Stimulated activated naive B cell treated with anti-CD40 and anti-IgM and Interleukin-4, amounts not matched to agents 10 μg/mL and 1 μg/mL and 100 μg/mL, for 72 hours (primary cell): ENCODE results near the gene C16orf46.

Experiments used
- ATAC-seq, 2 donors: fragments of 150-1000 bp; cut with Tn5 transposase; replicated peaks; 2 replicates each; pipeline ENCODE4 v1.10.0; 2021; ENCODE audit warnings: moderate library complexity in 1 of 2
- DNase-seq: peaks from one replicate; pipeline ENCODE4 v3.0.0; 2021
- H3K27ac Mint-ChIP-seq: one replicate; pipeline ENCODE4 v1.8.0; 2022; ENCODE audit warnings: mild to moderate bottlenecking, mixed read lengths
- H3K27me3 Mint-ChIP-seq, 2 donors: one replicate each; pipeline ENCODE4 v1.8.0; 2022; ENCODE audit warnings: mixed read lengths in 2 of 2
- H3K36me3 Mint-ChIP-seq, 2 donors: one replicate each; pipeline ENCODE4 v1.8.0; 2022; ENCODE audit warnings: mixed read lengths in 2 of 2, mild to moderate bottlenecking in 1 of 2
- H3K4me1 Mint-ChIP-seq, 2 donors: one replicate each; pipeline ENCODE4 v1.8.0; 2022; ENCODE audit warnings: mixed read lengths in 2 of 2, mild to moderate bottlenecking in 1 of 2
- H3K4me3 Mint-ChIP-seq, 2 donors: one replicate each; pipeline ENCODE4 v1.8.0; 2022; ENCODE audit warnings: mild to moderate bottlenecking in 2 of 2, mixed read lengths in 2 of 2, moderate library complexity in 1 of 2
- H3K9me3 Mint-ChIP-seq, 2 donors: one replicate each; pipeline ENCODE4 v1.8.0; 2022; ENCODE audit warnings: mixed read lengths in 2 of 2, mild to moderate bottlenecking in 1 of 2

C16orf46 gene

DNA sequence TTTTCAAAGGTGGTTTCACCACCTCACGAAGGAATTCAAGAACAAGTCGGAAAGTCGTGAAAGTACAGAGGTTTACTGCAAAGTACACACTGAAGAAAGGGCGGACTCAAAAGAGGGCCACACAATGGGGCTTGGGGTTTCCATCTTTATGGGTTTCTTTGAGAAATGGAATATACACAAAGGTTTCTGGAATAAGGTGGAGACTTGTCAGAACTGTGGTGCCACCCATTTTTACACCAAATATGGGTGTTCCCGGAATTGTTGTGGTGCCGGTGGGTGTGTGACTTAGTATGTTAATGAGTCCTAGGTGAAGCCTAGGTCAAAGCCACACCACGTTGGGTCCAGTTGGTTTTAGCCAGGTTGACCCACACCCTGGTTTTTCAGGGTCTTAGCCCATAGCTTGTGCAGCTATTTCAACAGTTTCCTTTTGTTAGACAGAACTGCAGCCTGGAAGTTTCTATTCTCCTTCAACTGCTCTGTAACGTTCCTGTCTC, 19.7 kb upstream of the C16orf46 start:
- H3K36me3 Mint-ChIP-seq: peaks cover 0 to 5% of the 10 kb centered on the region in 2 donors
- H3K4me1 Mint-ChIP-seq: peaks cover 12 to 27% of the 10 kb centered on the region in 2 donors
- H3K4me3 Mint-ChIP-seq: peak overlapping the region; percentile 74 to 79
- peaks cover 0 to 4% of the 10 kb centered on the region in 2 donors for H3K27me3 Mint-ChIP-seq
- no peak for ATAC-seq
- peaks cover 0 to 1% of the 10 kb centered on the region in 2 donors for H3K9me3 Mint-ChIP-seq
- no peak for DNase-seq
- H3K27ac Mint-ChIP-seq: peak overlapping the region; percentile 68

DNA sequence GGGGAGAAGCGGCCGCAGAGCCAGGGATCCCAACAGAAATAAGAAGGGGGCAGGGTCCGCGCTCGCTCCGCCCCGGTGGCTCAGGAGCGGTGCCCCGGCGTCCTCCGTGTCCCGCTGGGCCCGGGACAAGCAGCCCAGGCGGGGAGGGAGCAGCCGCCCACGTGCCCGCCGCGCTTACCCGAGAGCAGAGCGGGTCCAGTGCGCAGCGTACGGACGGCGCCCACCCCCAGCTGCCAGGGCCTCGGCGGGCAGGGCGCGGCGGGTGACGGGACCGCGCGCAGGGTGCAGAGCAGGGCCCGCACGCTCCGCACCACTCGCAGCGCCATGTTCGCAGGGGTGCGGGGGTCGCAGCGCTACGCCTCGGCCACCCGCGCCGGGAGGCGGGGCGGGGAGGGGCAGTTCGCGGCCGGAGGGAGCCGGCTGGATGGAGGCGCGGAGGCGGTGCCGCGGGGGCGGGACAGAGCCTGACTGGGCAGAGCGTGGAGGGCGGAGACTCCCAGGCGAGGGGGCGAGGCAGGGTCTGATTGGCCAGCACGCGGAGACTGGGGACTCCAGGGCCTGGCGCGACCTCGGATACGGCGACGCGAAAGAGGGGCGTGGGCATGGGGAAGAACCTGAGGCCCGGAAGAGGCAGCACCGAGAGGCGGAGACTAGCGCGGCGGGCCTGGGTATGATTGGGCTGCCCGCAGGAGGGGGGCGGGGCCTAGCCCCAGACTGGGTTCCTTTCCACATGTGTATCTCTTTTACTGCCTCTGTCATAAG, 19.1 kb upstream of the C16orf46 start, which contains the start of gene GCSH:
TSS of gene GCSH (minus strand) at position 443 of the 762 bp plus-strand sequence. CDS start at position 326, 117 bp downstream.
- ATAC-seq (peak; percentile 98), DNase-seq (peak; percentile 99)
- Mint-ChIP-seq H3K27ac (peak within 1 kb of the TSS; percentile 68), H3K9me3 (peaks cover 0 to 1% of the 10 kb centered on the region in 2 donors), H3K4me3 (peak within 1 kb of the TSS; percentile 79 to 84), H3K4me1 (peaks cover 12 to 27% of the 10 kb centered on the region in 2 donors), H3K36me3 (peaks cover 0 to 5% of the 10 kb centered on the region in 2 donors), H3K27me3 (no peaks in the 10 kb centered on the region)

GRCh38 chr16:81095653-81095952, 18.6 kb upstream of the C16orf46 start:
- peak in 1 of 2 donors; percentile 3 for ATAC-seq
- Mint-ChIP-seq H3K27me3 (no peaks in the 10 kb centered on the region), H3K36me3 (peaks cover 0 to 5% of the 10 kb centered on the region in 2 donors), H3K4me3 (peak overlapping the region; percentile 79 to 84), H3K9me3 (peaks cover 0 to 1% of the 10 kb centered on the region in 2 donors), H3K4me1 (peaks cover 12 to 27% of the 10 kb centered on the region in 2 donors), H3K27ac (peak overlapping the region; percentile 51)
- DNase-seq: no peak

DNA sequence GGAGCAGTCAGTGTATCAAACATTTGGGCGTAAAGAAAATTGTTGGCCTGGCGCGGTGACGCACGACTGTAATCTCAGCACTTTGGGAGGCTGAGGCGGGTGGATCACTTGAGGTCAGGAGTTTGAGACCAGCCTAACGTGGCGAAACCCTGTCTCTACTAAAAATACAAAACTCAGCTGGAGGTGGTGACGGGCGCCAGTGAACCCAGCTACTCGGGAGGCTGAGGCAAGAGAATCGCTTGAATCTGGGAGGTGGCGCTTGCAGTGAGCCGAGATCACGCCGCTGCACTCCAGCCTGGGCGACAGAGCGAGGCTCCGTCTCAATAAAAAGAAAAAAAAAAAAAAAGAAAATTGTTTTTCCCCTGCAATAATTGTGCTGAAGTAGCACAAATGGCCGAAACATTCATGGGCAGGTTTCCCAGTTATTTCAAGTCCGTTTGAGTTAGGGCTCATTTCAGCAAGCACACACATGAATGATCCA, 17.8 kb upstream of the C16orf46 start:
- Mint-ChIP-seq H3K27ac (peak overlapping the region; percentile 37), H3K4me3 (peak overlapping the region; percentile 79 to 84), H3K36me3 (peaks cover 3 to 9% of the 10 kb centered on the region in 2 donors), H3K27me3 (no peaks in the 10 kb centered on the region), H3K4me1 (peaks cover 12 to 27% of the 10 kb centered on the region in 2 donors), H3K9me3 (peaks cover 0 to 1% of the 10 kb centered on the region in 2 donors)
- ATAC-seq (no peak), DNase-seq (no peak)

DNA sequence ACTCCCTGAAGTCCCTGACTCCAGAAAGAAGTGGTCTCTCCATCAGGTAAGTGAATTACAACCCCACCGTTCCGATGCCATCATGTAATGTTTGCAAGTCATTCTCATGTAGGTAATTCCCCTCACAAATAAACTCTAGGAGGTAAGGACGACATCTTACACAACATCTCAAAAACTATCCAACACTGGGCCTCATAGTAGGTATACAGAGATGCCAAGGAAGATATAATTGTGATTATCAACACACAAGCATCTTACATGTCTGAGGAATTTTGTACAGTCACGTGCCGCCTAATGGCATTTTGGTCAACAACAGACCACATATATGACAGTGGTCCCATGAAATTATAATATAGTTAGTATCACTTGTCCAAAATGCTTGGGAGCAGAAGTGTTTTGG, 11.8 kb upstream of the C16orf46 start:
- no peak overlapping the region for H3K4me3 Mint-ChIP-seq
- peaks cover 12 to 15% of the 10 kb centered on the region in 2 donors for H3K36me3 Mint-ChIP-seq
- ATAC-seq (no peak), DNase-seq (no peak)
- no peaks in the 10 kb centered on the region for H3K27me3 Mint-ChIP-seq
- H3K4me1 Mint-ChIP-seq: peaks cover 4 to 6% of the 10 kb centered on the region in 2 donors
- H3K27ac Mint-ChIP-seq: no peak overlapping the region
- no peaks in the 10 kb centered on the region for H3K9me3 Mint-ChIP-seq

DNA sequence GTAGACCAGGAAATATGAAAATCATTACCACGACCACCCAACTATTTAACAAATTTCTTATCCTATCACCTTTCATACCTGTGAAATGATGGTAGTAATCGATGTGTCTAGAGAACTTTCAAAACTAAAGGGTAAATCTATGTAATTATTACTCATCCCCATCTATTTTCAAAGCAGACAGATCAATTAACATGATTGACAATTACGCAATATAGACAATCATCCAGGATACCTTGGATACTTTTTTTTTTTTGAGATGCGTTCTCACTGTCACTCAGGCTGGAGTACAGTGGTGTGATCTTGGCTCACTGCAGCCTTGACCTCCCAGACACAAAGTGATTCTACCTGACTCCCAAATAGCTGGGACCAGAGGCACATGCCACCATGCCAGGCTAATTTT, 4.0 kb upstream of the C16orf46 start:
- H3K4me1 Mint-ChIP-seq: peaks cover 0 to 4% of the 10 kb centered on the region in 2 donors

GRCh38 chr16:81080233-81080632, 3.2 kb upstream of the C16orf46 start:
- H3K36me3 Mint-ChIP-seq: no peaks in the 10 kb centered on the region
- no peaks in the 10 kb centered on the region for H3K27me3 Mint-ChIP-seq
- no peak for ATAC-seq
- no peak for DNase-seq
- H3K4me1 Mint-ChIP-seq: peaks cover 0 to 4% of the 10 kb centered on the region in 2 donors
- H3K4me3 Mint-ChIP-seq: no peak overlapping the region
- H3K9me3 Mint-ChIP-seq: no peaks in the 10 kb centered on the region
- no peak overlapping the region for H3K27ac Mint-ChIP-seq

More for the DNA sequence above, 4.0 kb upstream of the C16orf46 start:
- H3K4me3 Mint-ChIP-seq: no peak overlapping the region
- H3K9me3 Mint-ChIP-seq: no peaks in the 10 kb centered on the region
- DNase-seq (no peak), ATAC-seq (no peak)
- no peak overlapping the region for H3K27ac Mint-ChIP-seq
- no peaks in the 10 kb centered on the region for H3K36me3 Mint-ChIP-seq
- H3K27me3 Mint-ChIP-seq: no peaks in the 10 kb centered on the region

DNA sequence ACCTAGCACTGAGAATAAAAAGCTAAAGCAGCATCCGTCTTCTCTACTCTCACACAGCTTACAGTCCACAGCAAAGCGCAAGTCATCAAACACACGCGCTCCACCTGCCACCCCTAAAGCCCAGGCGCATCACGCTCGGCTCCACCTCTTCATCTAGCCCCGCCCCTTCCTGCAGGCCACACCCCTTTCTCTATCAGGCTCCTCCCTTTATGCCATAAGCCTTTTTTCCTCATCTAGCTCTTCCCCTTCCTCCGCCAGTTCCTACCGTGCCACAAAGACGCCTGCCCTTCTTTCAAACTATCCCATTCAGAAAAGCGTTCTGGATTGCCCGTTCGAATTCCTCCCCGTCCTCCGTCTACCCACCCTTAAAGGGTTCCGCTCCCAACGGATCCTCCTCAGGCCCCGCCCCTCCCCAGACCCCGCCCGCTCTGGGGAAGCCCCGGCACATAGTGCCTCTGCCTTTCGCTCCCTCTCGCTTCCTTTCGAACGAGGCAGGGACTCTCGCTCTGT, 417 bp downstream of the C16orf46 start:
- H3K9me3 Mint-ChIP-seq: no peaks in the 10 kb centered on the region
- H3K27ac Mint-ChIP-seq: no peak overlapping the region
- peaks cover 0 to 4% of the 10 kb centered on the region in 2 donors for H3K4me1 Mint-ChIP-seq
- ATAC-seq: peak; percentile 82 to 86
- H3K4me3 Mint-ChIP-seq: no peak overlapping the region
- peak; percentile 85 for DNase-seq
- H3K27me3 Mint-ChIP-seq: no peaks in the 10 kb centered on the region
- no peaks in the 10 kb centered on the region for H3K36me3 Mint-ChIP-seq

GRCh38 chr16:81073560-81074330, 3.3 kb downstream of the C16orf46 start:
- Mint-ChIP-seq H3K27me3 (no peaks in the 10 kb centered on the region), H3K27ac (no peak overlapping the region), H3K9me3 (no peaks in the 10 kb centered on the region), H3K36me3 (no peaks in the 10 kb centered on the region), H3K4me1 (peaks cover 0 to 4% of the 10 kb centered on the region in 2 donors), H3K4me3 (no peak overlapping the region)
- DNase-seq: no peak
- no peak for ATAC-seq

- ATAC-seq (no peak), DNase-seq (no peak)
- H3K27ac Mint-ChIP-seq: no peak overlapping the region
- no peaks in the 10 kb centered on the region for H3K4me1 Mint-ChIP-seq
- H3K36me3 Mint-ChIP-seq: no peaks in the 10 kb centered on the region
- no peaks in the 10 kb centered on the region for H3K9me3 Mint-ChIP-seq
- H3K27me3 Mint-ChIP-seq: no peaks in the 10 kb centered on the region
- no peak overlapping the region for H3K4me3 Mint-ChIP-seq
These were observed 5.2 kb downstream of the C16orf46 start for GRCh38 chr16:81071805-81072204.

GRCh38 chr16:81070979-81071378, 6.1 kb downstream of the C16orf46 start:
- H3K27ac Mint-ChIP-seq: no peak overlapping the region
- DNase-seq: no peak
- ATAC-seq: no peak
- H3K27me3 Mint-ChIP-seq: no peaks in the 10 kb centered on the region
- no peak overlapping the region for H3K4me3 Mint-ChIP-seq
- no peaks in the 10 kb centered on the region for H3K4me1 Mint-ChIP-seq
- no peaks in the 10 kb centered on the region for H3K9me3 Mint-ChIP-seq
- no peaks in the 10 kb centered on the region for H3K36me3 Mint-ChIP-seq

- Mint-ChIP-seq H3K27ac (no peak overlapping the region), H3K36me3 (no peaks in the 10 kb centered on the region), H3K4me3 (no peak overlapping the region), H3K9me3 (no peaks in the 10 kb centered on the region), H3K27me3 (no peaks in the 10 kb centered on the region), H3K4me1 (no peaks in the 10 kb centered on the region)
- no peak for DNase-seq
- ATAC-seq: no peak
These were observed 8.0 kb downstream of the C16orf46 start for GRCh38 chr16:81069063-81069462.

DNA sequence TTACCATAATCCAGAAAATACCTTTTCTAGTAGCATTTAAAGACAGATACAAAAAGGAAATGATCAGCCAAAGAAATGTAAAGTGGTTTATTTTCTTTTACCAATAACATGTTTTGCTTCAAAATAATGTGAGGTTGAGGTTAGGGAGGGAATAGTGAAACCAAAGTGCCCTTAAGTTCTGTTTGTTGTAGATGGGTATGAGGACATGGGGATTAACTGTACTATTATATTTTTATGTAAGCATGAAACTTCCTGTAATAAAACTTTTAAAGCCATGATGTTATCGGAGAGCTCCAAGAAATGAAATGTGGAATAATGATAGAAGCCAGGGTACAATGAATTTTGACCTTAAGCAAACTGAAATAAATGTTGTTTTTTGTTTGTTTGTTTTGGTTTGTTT, 9.9 kb downstream of the C16orf46 start:
- Mint-ChIP-seq H3K27me3 (no peaks in the 10 kb centered on the region), H3K36me3 (no peaks in the 10 kb centered on the region), H3K4me1 (no peaks in the 10 kb centered on the region), H3K27ac (no peak overlapping the region), H3K4me3 (no peak overlapping the region), H3K9me3 (no peaks in the 10 kb centered on the region)
- ATAC-seq: no peak
- DNase-seq: no peak

GRCh38 chr16:81066681-81067080, 10.4 kb downstream of the C16orf46 start:
- no peak for ATAC-seq
- Mint-ChIP-seq H3K36me3 (no peaks in the 10 kb centered on the region), H3K27ac (no peak overlapping the region)

More at GRCh38 chr16:81066681-81067080, 10.4 kb downstream of the C16orf46 start:
- no peak for DNase-seq
- Mint-ChIP-seq H3K9me3 (no peaks in the 10 kb centered on the region), H3K27me3 (no peaks in the 10 kb centered on the region), H3K4me1 (no peaks in the 10 kb centered on the region), H3K4me3 (no peak overlapping the region)
